ENCODE data around the gene TTC8. TPM values are rescaled to one million over a fixed set of nuclear protein-coding genes. Genes with fewer than 3 reads are reported as not detected.

TTC8 gene
- total RNA-seq, 4 donors from 2014 or later: 1.6 to 5.9 (median 2.6) TPM

DNA sequence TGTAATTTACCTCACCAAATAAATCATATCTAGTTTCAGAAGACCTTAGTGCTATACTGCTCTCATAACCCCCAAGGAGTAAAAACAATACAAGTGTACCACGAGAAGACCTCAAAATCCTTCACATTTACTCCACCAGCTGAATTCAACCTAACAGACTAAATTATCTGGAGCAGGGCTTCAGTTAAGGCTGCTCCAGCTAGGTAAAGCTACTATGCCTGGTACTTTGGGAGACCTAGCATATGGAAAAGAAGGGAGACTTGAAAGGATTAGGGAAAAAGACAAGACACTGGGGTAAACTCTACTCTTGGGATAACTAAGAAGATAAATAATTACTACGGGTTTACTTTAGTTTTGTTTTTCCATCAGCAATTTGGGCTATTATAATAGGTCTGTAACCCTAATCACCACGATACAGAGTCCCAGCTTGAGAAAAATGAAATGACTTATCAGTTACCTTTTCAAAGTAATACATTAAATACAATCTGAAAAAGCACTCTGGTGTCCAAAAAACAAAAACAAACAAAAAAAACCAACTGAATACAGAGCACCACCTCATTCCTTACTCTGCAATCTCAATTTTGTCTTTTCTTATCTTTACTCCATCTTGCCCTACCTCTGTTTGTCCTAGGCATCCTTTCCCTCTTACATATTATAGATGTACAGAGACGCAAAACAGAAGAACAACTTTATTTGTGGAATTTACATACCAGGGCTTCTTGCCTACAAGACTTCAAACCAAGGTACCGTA lies 33.8 kb upstream of the TTC8 start:
- Histone ChIP-seq H3K36me3 (no peaks in the 10 kb centered on the region), H3K27ac (no peak overlapping the region), H3K9me3 (no peaks in the 10 kb centered on the region), H3K4me1 (no peaks in the 10 kb centered on the region), H3K4me3 (no peak overlapping the region), H3K27me3 (peaks cover 0 to 8% (median 7%) of the 10 kb centered on the region in 3 donors)
- DNase-seq (no peak), ATAC-seq (no peak)
- intact Hi-C loops (cut with DNase I; ENCODE audit: low total_unique reads): no loop called here
- in situ Hi-C loops (cut with MboI; ENCODE audit: low sequenced_read_pairs in 4 of 4): no loop called here
- TF ChIP-seq, protein P1, sequence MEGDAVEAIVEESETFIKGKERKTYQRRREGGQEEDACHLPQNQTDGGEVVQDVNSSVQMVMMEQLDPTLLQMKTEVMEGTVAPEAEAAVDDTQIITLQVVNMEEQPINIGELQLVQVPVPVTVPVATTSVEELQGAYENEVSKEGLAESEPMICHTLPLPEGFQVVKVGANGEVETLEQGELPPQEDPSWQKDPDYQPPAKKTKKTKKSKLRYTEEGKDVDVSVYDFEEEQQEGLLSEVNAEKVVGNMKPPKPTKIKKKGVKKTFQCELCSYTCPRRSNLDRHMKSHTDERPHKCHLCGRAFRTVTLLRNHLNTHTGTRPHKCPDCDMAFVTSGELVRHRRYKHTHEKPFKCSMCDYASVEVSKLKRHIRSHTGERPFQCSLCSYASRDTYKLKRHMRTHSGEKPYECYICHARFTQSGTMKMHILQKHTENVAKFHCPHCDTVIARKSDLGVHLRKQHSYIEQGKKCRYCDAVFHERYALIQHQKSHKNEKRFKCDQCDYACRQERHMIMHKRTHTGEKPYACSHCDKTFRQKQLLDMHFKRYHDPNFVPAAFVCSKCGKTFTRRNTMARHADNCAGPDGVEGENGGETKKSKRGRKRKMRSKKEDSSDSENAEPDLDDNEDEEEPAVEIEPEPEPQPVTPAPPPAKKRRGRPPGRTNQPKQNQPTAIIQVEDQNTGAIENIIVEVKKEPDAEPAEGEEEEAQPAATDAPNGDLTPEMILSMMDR (IDR thresholded peaks at IDR 0.05 in 4 of 5, conservative IDR thresholded peaks at IDR 0.05 in 1 of 5): no peak
- TF ChIP-seq POLR2A (IDR thresholded peaks at IDR 0.05): no peak

DNA sequence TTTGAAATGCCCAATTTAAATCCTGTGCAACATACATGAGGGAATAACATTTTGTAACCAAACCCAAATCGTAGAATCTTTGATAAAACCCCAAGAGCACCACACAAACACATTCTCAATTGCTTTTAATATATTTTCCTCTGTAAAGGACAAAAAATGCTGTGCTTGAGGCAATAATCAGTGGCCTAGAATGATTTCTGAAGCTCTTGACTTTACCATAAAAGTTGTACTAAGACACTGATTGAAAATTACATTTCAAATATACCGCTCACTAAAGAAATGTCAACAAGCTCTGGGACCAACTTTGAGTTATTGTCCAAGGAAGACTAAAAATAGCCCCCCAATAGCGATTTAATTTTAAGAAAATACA lies 33.2 kb upstream of the TTC8 start:
- Histone ChIP-seq H3K9me3 (no peaks in the 10 kb centered on the region), H3K27ac (no peak overlapping the region), H3K36me3 (no peaks in the 10 kb centered on the region), H3K27me3 (peaks cover 0 to 8% (median 7%) of the 10 kb centered on the region in 3 donors), H3K4me3 (no peak overlapping the region), H3K4me1 (no peaks in the 10 kb centered on the region)
- TF ChIP-seq POLR2A (IDR thresholded peaks at IDR 0.05): no peak
- TF ChIP-seq, protein P1 (IDR thresholded peaks at IDR 0.05 in 4 of 5, conservative IDR thresholded peaks at IDR 0.05 in 1 of 5): no peak
- intact Hi-C loops (cut with DNase I; ENCODE audit: low total_unique reads): no loop called here
- no peak for DNase-seq
- no peak for ATAC-seq
- in situ Hi-C loops (cut with MboI; ENCODE audit: low sequenced_read_pairs in 4 of 4): no loop called here

DNA sequence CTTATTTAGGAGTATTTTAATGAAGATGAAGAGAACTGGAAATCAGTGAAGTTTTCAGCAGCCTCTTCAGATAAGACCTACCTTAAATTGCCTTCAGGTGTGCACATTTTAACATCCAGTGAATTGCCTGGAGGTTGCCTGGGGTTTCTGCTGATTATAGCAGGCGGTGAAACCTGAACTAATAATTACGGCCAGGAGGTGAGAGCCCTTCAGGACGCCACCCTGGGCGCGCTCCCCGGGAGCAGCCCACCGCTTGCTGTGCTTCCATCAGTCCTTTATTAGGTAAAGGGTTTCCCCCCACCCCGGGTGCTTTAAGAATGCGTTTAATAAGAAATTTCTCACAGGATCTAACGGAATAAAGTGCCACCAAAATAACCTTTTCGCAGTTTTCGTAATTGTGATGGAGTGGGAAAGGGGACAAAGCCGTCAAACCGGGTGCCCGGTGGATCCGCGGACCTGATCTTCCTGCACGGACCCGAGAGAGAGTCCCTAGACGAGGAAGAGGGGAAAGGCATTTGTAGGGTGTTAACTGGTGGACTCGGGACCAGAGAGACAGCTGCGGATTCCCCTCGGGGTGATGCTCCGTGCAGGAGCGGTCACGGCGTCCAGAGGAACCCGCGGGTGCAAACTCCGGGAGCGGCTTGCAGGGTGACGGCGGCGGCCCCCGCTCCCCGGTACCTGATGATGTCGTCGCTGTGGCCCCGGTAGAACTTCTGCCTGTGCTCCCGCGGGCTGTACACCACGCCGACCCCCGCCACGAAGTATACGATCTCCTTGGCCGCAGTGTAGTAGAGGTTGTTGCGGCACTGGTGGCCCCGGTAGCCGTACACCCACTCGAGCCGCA lies 32.6 kb upstream of the TTC8 start:
- no peak for TF ChIP-seq POLR2A (IDR thresholded peaks at IDR 0.05)
- TF ChIP-seq, protein P1 (IDR thresholded peaks at IDR 0.05 in 4 of 5, conservative IDR thresholded peaks at IDR 0.05 in 1 of 5): no peak
- Histone ChIP-seq H3K36me3 (no peaks in the 10 kb centered on the region), H3K4me3 (peak overlapping the region; percentile 56 to 81 (median 60)), H3K27ac (no peak overlapping the region), H3K27me3 (peaks cover 0 to 8% (median 7%) of the 10 kb centered on the region in 3 donors), H3K9me3 (no peaks in the 10 kb centered on the region), H3K4me1 (no peaks in the 10 kb centered on the region)
- in situ Hi-C loops (cut with MboI; ENCODE audit: low sequenced_read_pairs in 4 of 4) (no loop called here), intact Hi-C loops (cut with DNase I; ENCODE audit: low total_unique reads) (no loop called here)
- no peak for ATAC-seq
- no peak for DNase-seq

DNA sequence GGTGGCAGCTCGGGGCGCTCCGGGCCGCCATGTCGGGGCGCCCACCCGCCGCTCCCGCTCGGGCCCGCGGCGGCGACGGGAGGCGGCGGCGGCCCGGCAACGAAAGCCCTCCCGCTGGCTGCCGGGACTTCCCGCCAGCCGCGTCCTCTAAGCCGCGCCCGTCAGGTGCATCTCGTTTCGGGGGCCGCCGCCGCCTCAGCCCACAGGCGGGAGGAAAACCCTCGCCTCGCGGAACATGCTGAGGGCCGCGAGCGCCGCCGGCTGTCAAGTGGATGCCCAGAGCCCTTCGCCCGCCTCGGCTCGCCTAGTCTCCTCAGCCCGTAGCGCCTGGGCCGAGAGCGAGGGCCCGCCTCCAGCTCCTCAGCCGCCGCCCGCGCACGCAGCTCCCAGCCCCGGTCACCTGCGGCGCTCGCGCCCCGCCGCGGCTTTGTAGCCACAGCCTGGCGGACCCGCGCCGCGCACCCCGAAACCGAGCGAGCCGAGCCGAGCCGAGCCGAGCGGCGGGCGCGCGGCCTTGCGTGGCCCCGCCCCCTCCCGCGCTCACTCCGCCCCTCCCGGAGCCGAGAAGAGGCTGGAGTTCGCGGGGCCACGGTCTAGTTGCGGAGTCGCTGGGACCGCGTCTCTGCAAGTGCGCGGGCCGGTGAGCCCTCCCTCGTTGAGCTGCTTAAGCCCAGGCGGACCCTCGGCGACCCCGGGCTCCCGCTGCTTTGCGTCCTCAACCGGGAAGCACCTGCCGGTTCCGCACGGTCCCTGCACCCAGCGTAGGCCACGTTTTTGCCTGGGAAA lies 31.8 kb upstream of the TTC8 start, which contains the start of gene EML5:
EML5 (minus strand) TSS at position 481 of the 786 bp plus-strand sequence; CDS start at position 31, 450 bp downstream.
- Histone ChIP-seq H3K27me3 (peaks cover 0 to 8% (median 7%) of the 10 kb centered on the region in 3 donors), H3K36me3 (no peaks in the 10 kb centered on the region), H3K9me3 (no peaks in the 10 kb centered on the region), H3K4me1 (no peaks in the 10 kb centered on the region), H3K27ac (peak within 1 kb of the TSS in 2 of 4 donors; percentile 32 to 39), H3K4me3 (peak within 1 kb of the TSS; percentile 56 to 81 (median 60))
- intact Hi-C loops (cut with DNase I; ENCODE audit: low total_unique reads): no loop called here
- ATAC-seq (peak; percentile 82 to 86), DNase-seq (peak; percentile 12 to 46)
- in situ Hi-C loops (cut with MboI; ENCODE audit: low sequenced_read_pairs in 4 of 4): no loop called here
- TF ChIP-seq POLR2A (IDR thresholded peaks at IDR 0.05): no peak
- TF ChIP-seq, protein P1 (IDR thresholded peaks at IDR 0.05 in 4 of 5, conservative IDR thresholded peaks at IDR 0.05 in 1 of 5): peak in 2 of 5 experiments; percentile 18 to 23

Measured in gastrocnemius medialis (tissue), 4 donors.